HS-27A (cell line): ENCODE results near the gene SNTG2.

Experiments used
- DNase-seq: peaks from one replicate; pipeline ENCODE4 v3.0.0-alpha.2; 2012; ENCODE audit warnings: low read depth, missing footprints

The SNTG2 gene

GRCh38 chr2:953975-954686 lies 3.5 kb downstream of the SNTG2 start:
- no peak for DNase-seq

DNA sequence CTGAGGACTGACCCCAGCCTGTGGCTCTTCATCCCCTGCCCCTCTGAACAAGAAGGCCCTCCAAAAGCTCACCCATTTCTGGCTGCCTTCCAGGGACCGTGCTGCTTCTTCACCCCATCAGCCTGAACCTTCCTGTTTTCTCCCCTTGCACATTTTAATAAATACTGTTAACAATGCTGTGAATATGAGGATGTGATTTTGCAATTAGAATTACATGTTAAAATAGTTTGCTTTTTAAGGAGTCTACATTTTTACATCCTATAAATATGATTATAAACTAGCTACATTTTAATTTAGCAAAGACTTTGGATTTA lies 4.0 kb downstream of the SNTG2 start:
- no peak for DNase-seq

DNA sequence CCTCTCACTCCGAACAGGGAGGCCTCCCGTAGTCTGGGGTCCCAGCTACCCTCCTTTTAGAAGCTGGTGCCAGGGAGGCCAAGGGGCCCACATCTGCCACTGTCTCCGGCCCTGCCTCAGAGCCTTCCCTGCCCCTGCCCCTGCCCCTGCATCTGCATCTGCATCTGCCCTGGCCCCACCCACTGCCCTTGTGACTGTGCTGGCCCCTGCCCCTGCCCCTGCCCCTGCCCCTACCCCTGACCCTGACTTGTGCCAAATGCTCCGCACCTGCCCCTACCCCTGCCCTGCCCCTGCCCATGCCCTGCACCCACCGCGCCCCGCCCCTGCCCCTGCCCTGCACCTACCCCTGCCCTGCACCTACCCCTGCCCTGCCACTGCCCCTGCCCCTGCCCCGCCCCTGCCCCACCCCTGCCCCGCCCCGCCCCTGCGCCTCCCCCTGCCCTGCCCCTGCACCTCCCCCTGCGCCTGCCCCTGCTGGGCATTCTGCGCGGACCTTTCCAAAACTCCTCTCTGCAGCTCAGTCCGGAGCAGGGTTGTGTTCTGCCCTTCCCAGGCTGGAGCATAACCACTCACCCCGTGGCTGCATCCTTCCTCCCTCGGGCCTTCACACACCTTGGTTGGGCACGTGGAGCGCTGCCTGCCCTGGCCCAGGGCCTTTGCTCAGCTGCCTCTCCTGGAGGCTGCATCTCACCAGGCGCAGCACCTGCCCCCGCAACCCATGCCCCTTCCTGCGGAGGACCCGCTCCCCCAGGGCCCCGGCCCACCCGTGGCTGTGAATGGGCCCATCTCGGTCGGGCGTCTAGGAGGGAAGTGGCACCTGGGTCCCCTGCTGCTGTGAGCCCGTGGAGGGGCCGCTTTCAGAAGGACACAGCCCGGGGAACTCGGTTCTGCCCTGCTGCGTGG lies 5.4 kb downstream of the SNTG2 start:
- DNase-seq, result no peak

- no peak for DNase-seq
Measured at GRCh38 chr2:959457-959856, 8.8 kb downstream of the SNTG2 start.

GRCh38 chr2:960061-960736 lies 9.6 kb downstream of the SNTG2 start:
- DNase-seq, result no peak

DNA sequence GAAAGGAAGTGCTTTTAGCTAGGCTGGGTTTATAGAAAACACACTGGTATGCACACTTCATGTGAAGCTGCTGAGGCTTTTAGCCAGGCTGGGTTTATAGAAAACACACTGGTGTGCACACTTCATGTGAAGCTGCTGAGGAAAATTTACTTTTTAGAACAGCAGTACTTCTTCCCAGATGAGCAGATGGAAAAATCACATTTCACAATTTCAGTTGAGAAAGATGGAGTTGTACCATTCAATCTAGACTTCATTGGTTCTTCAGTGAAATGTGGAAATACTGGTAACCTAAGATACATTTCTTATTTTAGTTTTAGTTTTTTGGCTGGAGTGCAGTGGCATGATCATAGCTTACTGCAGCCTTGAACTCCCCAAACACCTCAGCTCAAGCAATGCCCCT lies 11.1 kb downstream of the SNTG2 start:
- no peak for DNase-seq

DNA sequence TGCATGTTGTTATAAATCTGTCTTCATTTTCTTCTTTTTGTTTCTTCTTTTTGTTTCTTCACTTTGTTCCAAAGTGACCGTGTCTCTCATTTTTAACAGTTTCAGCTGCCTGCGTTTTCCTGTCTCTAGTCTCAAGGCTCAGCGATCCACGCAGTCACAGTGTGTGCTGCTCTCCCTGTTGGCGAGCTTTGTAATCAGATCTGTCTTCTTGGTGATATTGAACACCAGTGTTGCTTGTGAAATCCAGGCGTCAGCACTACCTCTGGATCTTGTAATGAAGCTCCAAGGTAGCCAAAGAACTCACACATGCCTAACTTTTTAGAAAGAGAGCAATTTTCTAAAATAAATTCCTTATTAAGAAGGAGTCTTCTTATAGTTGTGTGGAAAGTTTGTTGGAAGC lies 13.2 kb downstream of the SNTG2 start:
- no peak for DNase-seq

DNA sequence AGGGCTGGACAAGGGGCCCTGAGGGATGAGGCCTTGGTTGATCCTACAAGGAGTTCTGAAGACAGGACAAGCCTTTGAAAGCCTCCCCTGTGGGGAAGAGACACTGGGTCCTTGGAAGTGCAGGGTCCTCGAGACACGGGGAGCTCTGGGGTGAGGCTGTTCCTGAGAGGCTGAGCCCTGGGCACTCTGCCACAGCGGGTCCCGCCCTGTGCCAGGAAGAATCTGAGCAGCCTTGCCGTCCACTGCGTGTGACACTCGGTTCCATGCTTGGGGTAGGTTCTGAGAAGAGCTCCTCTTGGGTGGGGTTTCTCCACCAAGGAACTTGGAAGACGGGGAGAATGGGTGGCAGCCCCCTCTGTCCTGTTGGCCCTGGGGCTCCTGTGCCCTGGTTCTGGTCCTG lies 13.9 kb downstream of the SNTG2 start:
- DNase-seq, result no peak

- DNase-seq, result no peak
Measured at GRCh38 chr2:965640-966147, 15.0 kb downstream of the SNTG2 start.

DNA sequence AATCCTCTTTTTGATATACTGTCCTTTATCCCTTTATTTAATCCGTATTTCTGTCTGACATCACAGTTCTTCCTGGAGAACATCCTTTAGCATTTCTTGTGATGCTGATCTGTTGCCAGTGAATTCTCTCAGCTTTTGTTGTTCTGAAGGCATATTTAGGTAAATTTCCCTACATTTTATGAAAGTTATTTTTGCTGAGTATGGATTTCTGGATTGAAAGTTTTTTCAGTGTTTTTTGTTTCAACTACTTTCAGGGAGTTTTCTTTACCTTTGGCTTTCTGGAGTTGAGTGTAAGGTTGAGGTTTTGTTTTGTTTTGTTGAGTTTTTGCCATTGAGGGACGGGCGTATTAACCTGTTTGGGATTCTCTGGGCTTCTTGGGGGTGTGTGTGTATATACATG lies 22.5 kb downstream of the SNTG2 start:
- no peak for DNase-seq

GRCh38 chr2:974054-974453 lies 23.4 kb downstream of the SNTG2 start:
- no peak for DNase-seq

DNA sequence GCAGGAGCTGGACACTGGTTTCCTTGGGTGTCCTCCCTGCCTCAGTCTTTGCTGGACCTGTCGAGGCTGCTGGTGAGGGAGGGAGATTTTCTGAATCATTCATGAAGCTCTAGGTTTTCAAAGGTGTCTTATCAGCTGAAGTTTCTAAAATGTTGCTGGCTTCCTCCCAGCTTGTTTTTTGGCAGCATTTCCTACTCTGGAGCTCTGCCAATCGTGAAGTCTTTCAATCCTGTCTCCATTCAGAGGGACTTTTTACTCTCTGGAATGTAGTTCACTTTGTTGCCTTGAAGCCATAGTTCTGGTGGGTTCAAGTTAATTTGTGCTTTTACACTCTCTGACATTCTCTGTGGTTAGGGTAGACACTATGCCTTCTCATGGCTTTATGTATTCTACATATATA lies 23.9 kb downstream of the SNTG2 start:
- no peak for DNase-seq

- DNase-seq, result no peak
Measured at GRCh38 chr2:975095-975494, 24.4 kb downstream of the SNTG2 start.

DNA sequence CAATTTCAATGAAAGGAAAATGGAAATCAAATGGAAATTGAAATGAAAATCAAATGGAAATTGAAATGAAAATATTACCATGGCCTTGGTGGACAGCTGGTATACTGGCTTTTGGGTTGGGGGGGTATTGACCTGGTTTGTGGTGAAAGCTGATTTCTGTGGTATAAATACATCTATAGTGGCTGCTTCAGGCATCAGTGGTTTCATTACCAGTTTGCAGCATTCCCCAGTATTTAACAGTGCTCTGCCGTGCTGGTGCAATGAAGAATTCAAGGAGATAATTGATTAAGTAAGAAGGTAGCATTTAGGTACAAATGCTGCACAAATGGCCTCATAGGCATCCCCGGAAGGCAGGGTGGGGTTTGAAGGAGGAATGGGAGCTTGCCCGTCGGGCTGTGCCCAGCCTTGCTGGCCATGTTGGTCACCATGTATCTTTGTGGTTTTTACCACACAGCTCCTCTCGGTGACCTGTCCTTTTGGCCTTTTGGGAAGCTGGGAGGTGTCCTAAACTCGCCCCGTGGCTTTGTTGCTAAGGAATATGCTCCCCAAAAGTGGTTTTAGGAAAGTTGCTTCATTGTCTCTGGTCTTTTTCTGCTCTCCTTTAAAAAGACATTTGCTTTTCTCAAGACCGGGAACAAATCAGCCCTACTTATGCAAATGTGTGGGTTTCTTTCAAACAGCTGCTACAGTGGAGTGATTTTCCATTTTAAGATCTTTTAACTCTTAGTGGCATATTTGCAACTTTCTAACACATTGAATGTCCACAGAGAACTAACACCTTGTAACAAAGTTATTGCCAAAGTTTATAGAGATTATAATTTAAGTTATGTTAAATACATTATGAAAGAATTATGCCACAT lies 28.6 kb downstream of the SNTG2 start:
- DNase-seq, result no peak

DNA sequence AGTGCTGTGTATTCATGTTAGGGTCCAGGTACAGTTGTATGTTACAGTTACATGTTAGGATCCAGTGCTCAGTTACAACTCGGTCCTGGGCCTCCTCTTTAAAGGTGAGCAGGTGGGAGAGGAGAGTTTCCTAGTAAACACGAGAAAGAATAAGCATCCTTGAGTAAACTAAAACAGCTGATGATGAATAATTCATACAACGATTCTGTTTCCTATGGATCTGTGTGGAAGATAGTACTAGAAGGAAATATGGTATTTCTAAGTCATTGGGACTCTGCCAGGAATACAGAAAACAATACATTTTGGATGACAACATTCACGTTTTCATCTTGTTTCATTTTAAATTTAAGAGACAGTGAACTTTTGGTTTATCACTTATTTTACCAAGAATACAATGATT lies 29.5 kb downstream of the SNTG2 start:
- no peak for DNase-seq

DNA sequence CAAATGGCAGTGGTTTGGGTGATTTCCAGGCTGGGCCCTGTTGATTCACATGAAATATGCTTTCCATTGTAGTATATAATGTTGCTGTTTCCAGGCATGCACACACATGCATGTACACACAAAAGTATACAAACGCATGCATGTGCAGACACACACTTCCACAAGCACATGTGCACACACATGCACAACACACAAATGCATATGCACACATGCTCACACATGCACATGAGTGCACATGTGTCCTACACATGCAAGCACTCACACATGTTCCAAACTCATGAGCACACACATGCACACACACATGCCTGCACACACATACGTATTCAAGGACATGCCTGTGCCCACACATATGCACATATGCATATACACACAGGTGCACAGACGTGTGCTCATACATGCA lies 30.6 kb downstream of the SNTG2 start:
- no peak for DNase-seq

- DNase-seq, result no peak
Measured at GRCh38 chr2:981759-982158, 31.1 kb downstream of the SNTG2 start.

- DNase-seq, result no peak
Measured at GRCh38 chr2:985317-985898, 34.8 kb downstream of the SNTG2 start.

GRCh38 chr2:987789-988188 lies 37.1 kb downstream of the SNTG2 start:
- DNase-seq, result no peak

GRCh38 chr2:989781-990467 lies 39.3 kb downstream of the SNTG2 start:
- DNase-seq, result no peak

DNA sequence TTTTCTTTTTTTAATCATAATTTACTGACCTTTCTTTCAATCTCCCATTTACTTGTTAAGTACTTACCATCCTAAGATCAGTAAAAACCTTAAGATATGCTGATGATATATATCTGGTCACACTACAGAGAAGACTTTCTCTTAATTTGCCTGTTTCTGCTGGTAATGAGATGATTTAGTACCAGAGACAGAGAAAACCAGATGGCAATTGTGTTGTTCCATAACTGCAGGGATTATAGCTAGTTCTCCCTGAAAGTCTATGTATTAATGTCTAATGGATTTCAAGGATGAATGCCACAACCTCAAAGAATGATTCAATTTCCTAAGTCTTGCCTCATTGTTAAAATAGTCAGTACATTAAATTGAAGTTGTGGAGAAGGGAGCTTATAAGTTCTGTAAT lies 40.3 kb downstream of the SNTG2 start:
- DNase-seq, result no peak
